ENCODE data around the gene DCLRE1A. TPM values are rescaled to one million over a fixed set of nuclear protein-coding genes. Genes with fewer than 3 reads are reported as not detected.
"Not testable (repeated sequence)": the region's sequence is repeated elsewhere in the genome, so short reads cannot be mapped to it uniquely, and the experiment has no call there.

Gene DCLRE1A
- total and polyA plus RNA-seq, 3 experiments from 2014 or later, result 6.3 to 20.2 (median 16.9) TPM

DNA sequence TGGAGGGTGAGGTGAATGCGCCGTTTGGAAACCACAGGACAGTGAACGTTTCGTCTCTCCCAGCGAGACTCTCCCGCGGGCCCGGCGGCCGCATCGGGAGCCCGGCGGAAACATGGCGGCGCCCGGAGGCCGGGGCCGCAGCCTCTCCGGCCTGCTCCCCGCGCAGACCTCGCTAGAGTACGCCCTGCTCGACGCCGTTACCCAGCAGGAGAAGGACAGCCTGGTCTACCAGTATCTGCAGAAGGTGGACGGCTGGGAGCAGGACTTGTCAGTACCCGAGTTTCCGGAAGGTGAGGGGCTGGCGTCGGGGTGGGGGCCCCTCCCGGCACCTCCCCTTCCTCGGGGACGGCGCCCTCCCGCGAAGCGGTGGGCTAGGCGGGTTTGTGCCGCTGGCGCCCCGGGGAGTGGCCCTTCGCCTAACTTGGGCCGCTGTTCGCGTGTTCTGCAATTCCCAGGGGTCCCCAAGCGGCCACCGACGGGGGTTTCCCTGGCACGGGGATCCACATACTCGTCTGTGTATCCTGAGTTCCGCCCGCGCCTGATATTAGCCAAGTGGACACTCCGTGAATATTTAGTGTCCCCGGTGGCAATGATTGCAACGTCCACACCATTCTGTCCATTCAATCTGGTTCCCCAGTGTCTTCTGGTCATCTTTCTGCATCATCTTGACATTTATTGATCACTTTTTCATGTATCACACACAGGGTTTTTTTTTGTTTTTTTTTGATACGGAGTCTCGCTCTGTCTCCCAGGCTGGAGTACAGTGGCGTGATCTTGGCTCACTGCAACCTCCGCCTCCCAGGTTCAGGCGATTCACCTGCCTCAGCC is 1.1 kb upstream of the DCLRE1A start:
- Mint-ChIP-seq H3K27me3 (no peaks in the 10 kb centered on the region), H3K36me3 (peaks cover 5 to 26% (median 9%) of the 10 kb centered on the region in 3 donors), H3K27ac (peak overlapping the region; percentile 82 to 98 (median 96)), H3K4me1 (peaks cover 50 to 75% (median 66%) of the 10 kb centered on the region in 3 donors), H3K4me3 (peak overlapping the region; percentile 95 to 100 (median 98)), H3K9me3 (no peaks in the 10 kb centered on the region)
- ChIA-PET POLR2A (interaction anchor here (0.6 to 0.7 kb wide), 2 partner anchors 68 to 236 kb away, joined by 4 to 6 read pairs; no protein-coding TSS in a partner anchor), CTCF (no interaction called here)
- Histone ChIP-seq H3K9me3 (ENCODE audit: low read length) (no peaks in the 10 kb centered on the region), H3K4me3 (ENCODE audit: low read length) (peak overlapping the region; percentile 91), H3K27me3 (ENCODE audit: insufficient read depth, low read length, poor library complexity, severe bottlenecking) (no peaks in the 10 kb centered on the region), H3K4me1 (ENCODE audit: insufficient read depth, low read length) (peaks cover 33% of the 10 kb centered on the region), H3K27ac (ENCODE audit: low read depth, low read length) (peak overlapping the region; percentile 88), H3K36me3 (ENCODE audit: insufficient read depth, low read length) (peaks cover 7% of the 10 kb centered on the region)
- peak; percentile 26 to 61 (median 42) for DNase-seq

DNA sequence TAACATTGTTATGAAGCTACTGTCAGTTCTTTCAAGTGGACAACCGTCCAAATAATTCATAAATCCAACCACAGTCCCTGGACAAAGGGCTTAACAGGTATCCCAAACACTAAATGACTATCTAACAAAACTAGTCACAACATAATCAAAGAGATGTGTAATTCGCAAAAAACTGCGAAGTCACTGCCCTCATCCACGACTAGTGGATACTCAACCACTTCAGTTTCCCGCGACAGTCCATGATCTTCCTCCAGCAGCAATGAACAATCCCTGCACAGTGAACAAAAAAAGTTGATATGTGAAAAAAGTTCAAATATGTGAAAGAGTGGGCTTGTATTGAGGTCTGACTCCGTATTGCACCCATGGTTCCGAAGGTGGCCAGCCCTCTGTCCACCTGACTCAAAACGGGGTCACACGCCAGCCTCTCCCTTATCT is 287 bp downstream of the DCLRE1A start:
- H3K4me3 ChIP-seq (ENCODE audit: low read length), result peak overlapping the region; percentile 91
- no peak for DNase-seq
- H3K9me3 Mint-ChIP-seq, result no peaks in the 10 kb centered on the region
- peaks cover 0 to 22% (median 3%) of the 10 kb centered on the region in 3 donors for H3K36me3 Mint-ChIP-seq
- H3K4me3 Mint-ChIP-seq, result peak overlapping the region; percentile 95 to 100 (median 98)
- H3K27me3 ChIP-seq (ENCODE audit: insufficient read depth, low read length, poor library complexity, severe bottlenecking), result no peaks in the 10 kb centered on the region
- peaks cover 56 to 88% (median 77%) of the 10 kb centered on the region in 3 donors for H3K4me1 Mint-ChIP-seq
- H3K27ac ChIP-seq (ENCODE audit: low read depth, low read length), result peak overlapping the region; percentile 88
- CTCF ChIA-PET, result no interaction called here
- peaks cover 33% of the 10 kb centered on the region for H3K4me1 ChIP-seq (ENCODE audit: insufficient read depth, low read length)
- POLR2A ChIA-PET, result no interaction called here
- H3K9me3 ChIP-seq (ENCODE audit: low read length), result no peaks in the 10 kb centered on the region
- no peaks in the 10 kb centered on the region for H3K27me3 Mint-ChIP-seq
- H3K36me3 ChIP-seq (ENCODE audit: insufficient read depth, low read length), result no peaks in the 10 kb centered on the region
- peak overlapping the region; percentile 82 to 98 (median 95) for H3K27ac Mint-ChIP-seq

DNA sequence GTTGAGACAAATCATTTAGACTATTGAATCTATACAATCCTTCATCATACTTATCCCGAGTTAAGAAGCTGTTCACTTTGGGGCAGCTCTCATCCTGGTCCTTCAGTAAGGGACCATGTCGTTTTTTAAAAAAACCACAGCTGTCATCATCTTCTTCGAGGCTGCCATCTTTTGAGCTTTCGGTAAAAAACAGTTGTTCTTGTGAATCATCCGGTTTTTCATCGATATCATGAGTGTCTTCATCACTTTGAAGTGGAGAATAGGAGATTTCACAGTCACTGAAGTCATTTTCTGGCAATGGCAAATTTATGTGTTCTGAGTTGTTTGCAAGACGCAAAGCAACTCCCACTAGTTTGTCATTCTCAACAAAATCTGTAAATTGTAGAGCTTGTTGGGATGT is 3.9 kb downstream of the DCLRE1A start:
- POLR2A ChIA-PET, result no interaction called here
- CTCF ChIA-PET, result no interaction called here
- Mint-ChIP-seq H3K9me3 (no peaks in the 10 kb centered on the region), H3K4me3 (peak overlapping the region; percentile 52 to 78 (median 61)), H3K4me1 (peaks cover 31 to 60% (median 49%) of the 10 kb centered on the region in 3 donors), H3K36me3 (peaks cover 3 to 27% (median 5%) of the 10 kb centered on the region in 3 donors), H3K27ac (peak overlapping the region in 4 of 8 donors; percentile 9 to 85 (median 60)), H3K27me3 (no peaks in the 10 kb centered on the region)
- H3K4me3 ChIP-seq (ENCODE audit: low read length), result no peak overlapping the region
- no peak for DNase-seq
- no peaks in the 10 kb centered on the region for H3K27me3 ChIP-seq (ENCODE audit: insufficient read depth, low read length, poor library complexity, severe bottlenecking)
- peaks cover 21% of the 10 kb centered on the region for H3K4me1 ChIP-seq (ENCODE audit: insufficient read depth, low read length)
- H3K9me3 ChIP-seq (ENCODE audit: low read length), result no peaks in the 10 kb centered on the region
- H3K27ac ChIP-seq (ENCODE audit: low read depth, low read length), result no peak overlapping the region
- H3K36me3 ChIP-seq (ENCODE audit: insufficient read depth, low read length), result no peaks in the 10 kb centered on the region

DNA sequence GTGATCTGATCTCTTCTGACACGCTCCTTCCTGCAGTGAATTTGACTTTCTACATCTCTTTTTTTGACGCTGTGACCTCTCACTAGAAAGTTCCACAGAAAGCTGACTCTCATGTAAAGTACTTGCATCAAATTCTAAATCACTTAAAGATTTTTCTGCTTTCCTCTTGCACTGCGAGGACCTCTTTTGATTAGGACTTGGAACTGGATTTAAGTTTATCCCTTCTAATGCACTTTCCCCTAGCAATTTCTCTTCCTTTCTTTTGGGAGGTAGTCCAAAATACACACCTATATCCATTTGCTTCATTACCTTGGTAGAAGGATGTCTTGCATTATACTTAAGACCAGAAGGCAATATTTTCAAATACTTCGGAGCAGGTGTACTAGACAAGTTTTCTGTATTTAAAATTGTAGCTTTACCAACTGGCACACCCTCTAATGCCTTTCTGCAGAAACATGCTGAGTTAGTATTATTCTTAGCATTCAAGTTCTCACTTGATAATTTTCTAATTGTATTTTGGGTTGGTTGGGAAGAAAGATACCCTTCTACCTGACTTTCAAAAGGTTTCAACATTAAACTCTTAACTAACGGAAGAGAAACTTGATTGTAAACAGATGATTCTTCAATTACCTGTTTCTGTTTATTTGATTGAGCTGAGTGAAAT is 4.6 kb downstream of the DCLRE1A start:
- Mint-ChIP-seq H3K27me3 (no peaks in the 10 kb centered on the region), H3K36me3 (peaks cover 4 to 28% (median 5%) of the 10 kb centered on the region in 3 donors), H3K4me3 (no peak overlapping the region), H3K27ac (peak overlapping the region in 2 of 8 donors; percentile 15 to 29), H3K4me1 (peaks cover 31 to 56% (median 45%) of the 10 kb centered on the region in 3 donors), H3K9me3 (no peaks in the 10 kb centered on the region)
- DNase-seq, result no peak
- CTCF ChIA-PET, result no interaction called here
- peaks cover 21% of the 10 kb centered on the region for H3K4me1 ChIP-seq (ENCODE audit: insufficient read depth, low read length)
- H3K27ac ChIP-seq (ENCODE audit: low read depth, low read length), result no peak overlapping the region
- H3K27me3 ChIP-seq (ENCODE audit: insufficient read depth, low read length, poor library complexity, severe bottlenecking), result no peaks in the 10 kb centered on the region
- H3K9me3 ChIP-seq (ENCODE audit: low read length), result no peaks in the 10 kb centered on the region
- POLR2A ChIA-PET, result no interaction called here
- H3K36me3 ChIP-seq (ENCODE audit: insufficient read depth, low read length), result no peaks in the 10 kb centered on the region
- H3K4me3 ChIP-seq (ENCODE audit: low read length), result no peak overlapping the region

DNA sequence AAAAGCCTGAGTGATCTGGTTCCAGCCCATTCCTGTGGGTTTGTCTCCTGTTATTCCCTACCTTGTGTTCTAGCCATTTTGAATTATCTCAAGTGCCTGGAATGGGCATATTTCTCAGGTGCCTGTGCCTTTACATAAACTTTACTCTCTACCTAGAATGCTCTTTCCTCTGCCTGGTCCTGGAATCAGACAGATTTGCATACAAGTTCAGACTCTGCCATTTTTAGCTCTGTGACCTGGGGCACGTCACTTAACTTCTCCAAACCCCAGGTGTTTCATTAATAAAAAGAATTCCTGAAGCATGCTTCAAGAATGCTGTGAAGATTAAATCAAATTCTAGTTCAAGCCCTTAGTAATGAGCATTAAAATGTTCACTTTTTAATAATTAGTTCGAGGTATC is 7.8 kb downstream of the DCLRE1A start:
- no peaks in the 10 kb centered on the region for H3K9me3 Mint-ChIP-seq

DNA sequence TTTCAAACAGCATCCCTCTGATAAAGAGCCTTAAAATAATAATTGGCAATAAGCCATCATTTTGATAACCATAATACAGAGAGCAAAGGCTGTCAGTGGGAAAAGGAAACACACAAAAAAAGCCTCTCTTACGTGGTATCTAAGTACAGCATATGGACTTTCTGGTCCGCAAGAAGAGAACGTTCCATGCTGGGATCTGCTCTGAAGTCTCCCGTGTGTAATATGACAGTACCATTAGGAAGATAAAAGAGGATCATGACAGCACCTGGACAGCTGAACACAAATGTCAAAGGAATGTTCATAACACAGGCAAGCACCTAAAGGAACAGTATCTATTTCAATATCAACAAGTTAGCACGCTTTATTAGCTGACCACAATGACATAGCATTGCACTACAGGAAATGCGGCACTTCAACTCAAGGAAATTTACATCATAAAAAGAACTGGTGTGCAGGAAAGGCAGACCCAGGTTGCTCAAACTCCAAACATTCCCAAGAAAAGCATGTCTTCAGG is 9.9 kb downstream of the DCLRE1A start:
- CTCF ChIA-PET, result no interaction called here
- H3K4me3 ChIP-seq (ENCODE audit: low read length), result no peak overlapping the region

More for the DNA sequence above, 7.8 kb downstream of the DCLRE1A start:
- peaks cover 11 to 27% (median 25%) of the 10 kb centered on the region in 3 donors for H3K4me1 Mint-ChIP-seq
- CTCF ChIA-PET, result no interaction called here
- H3K27me3 Mint-ChIP-seq, result no peaks in the 10 kb centered on the region
- Histone ChIP-seq H3K27ac (ENCODE audit: low read depth, low read length) (no peak overlapping the region), H3K27me3 (ENCODE audit: insufficient read depth, low read length, poor library complexity, severe bottlenecking) (no peaks in the 10 kb centered on the region), H3K36me3 (ENCODE audit: insufficient read depth, low read length) (no peaks in the 10 kb centered on the region), H3K4me1 (ENCODE audit: insufficient read depth, low read length) (peaks cover 3% of the 10 kb centered on the region), H3K9me3 (ENCODE audit: low read length) (no peaks in the 10 kb centered on the region), H3K4me3 (ENCODE audit: low read length) (no peak overlapping the region)
- POLR2A ChIA-PET, result no interaction called here
- H3K36me3 Mint-ChIP-seq, result peaks cover 5 to 36% (median 7%) of the 10 kb centered on the region in 3 donors
- no peak for DNase-seq
- H3K4me3 Mint-ChIP-seq, result no peak overlapping the region
- H3K27ac Mint-ChIP-seq, result peak overlapping the region in 1 of 8 donors; percentile 40

DNA sequence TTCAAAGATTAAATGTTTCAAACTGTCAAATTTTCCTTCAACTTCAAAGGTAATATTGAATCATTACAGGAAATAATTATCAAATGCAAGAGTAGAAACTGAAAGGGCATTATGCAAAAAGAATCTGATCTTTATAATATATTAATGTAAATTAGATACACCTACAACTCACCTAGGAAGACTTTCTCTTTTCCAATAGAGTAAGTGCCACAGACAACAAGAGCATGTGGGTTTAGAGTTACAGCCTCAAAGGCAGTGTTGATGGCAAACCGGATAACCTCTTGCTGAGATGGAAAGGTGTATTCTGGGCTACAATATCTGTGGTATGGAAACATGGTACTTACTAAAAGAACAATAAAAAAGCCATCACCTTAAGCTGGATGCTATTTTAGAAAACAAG is 11.7 kb downstream of the DCLRE1A start:
- ChIA-PET POLR2A (no interaction called here), CTCF (no interaction called here)
- DNase-seq, result no peak
- Histone ChIP-seq H3K27me3 (ENCODE audit: insufficient read depth, low read length, poor library complexity, severe bottlenecking) (no peaks in the 10 kb centered on the region), H3K9me3 (ENCODE audit: low read length) (no peaks in the 10 kb centered on the region), H3K36me3 (ENCODE audit: insufficient read depth, low read length) (no peaks in the 10 kb centered on the region), H3K27ac (ENCODE audit: low read depth, low read length) (no peak overlapping the region), H3K4me3 (ENCODE audit: low read length) (no peak overlapping the region), H3K4me1 (ENCODE audit: insufficient read depth, low read length) (no peaks in the 10 kb centered on the region)
- no peaks in the 10 kb centered on the region for H3K27me3 Mint-ChIP-seq
- no peak overlapping the region for H3K4me3 Mint-ChIP-seq
- H3K9me3 Mint-ChIP-seq, result no peaks in the 10 kb centered on the region
- peaks cover 7 to 52% (median 17%) of the 10 kb centered on the region in 3 donors for H3K36me3 Mint-ChIP-seq
- no peak overlapping the region for H3K27ac Mint-ChIP-seq
- no peaks in the 10 kb centered on the region for H3K4me1 Mint-ChIP-seq

More for the DNA sequence above, 9.9 kb downstream of the DCLRE1A start:
- Histone ChIP-seq H3K27ac (ENCODE audit: low read depth, low read length) (no peak overlapping the region), H3K9me3 (ENCODE audit: low read length) (no peaks in the 10 kb centered on the region), H3K27me3 (ENCODE audit: insufficient read depth, low read length, poor library complexity, severe bottlenecking) (no peaks in the 10 kb centered on the region), H3K4me1 (ENCODE audit: insufficient read depth, low read length) (no peaks in the 10 kb centered on the region), H3K36me3 (ENCODE audit: insufficient read depth, low read length) (no peaks in the 10 kb centered on the region)
- Mint-ChIP-seq H3K4me1 (peaks cover 3 to 12% (median 12%) of the 10 kb centered on the region in 3 donors), H3K36me3 (peaks cover 7 to 46% (median 17%) of the 10 kb centered on the region in 3 donors), H3K9me3 (no peaks in the 10 kb centered on the region), H3K4me3 (no peak overlapping the region), H3K27me3 (no peaks in the 10 kb centered on the region), H3K27ac (peak overlapping the region in 1 of 8 donors; percentile 7)
- POLR2A ChIA-PET, result no interaction called here
- no peak for DNase-seq

DNA sequence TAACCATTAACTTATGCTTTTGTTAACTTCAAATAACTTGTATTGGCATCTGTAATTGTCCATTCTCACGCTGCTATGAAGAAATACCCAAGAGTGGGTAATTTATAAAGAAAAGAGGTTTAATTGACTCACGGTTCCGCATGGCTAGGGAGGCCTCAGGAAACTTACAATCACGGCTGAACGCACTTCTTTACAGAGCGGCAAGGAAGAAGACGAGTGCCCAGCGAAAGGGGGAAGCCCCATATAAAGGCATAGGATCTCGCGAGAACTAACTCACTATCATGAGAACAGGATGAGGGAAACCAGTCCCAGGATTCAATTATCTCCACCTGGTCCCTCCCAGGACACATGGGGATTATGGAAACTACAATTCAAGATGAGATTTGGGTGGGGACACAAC is 25.3 kb downstream of the DCLRE1A start:
- H3K4me3 Mint-ChIP-seq; H3K9me3 Mint-ChIP-seq; H3K27me3 ChIP-seq (ENCODE audit: insufficient read depth, low read length, poor library complexity, severe bottlenecking): not testable (repeated sequence)

More for the DNA sequence above, 25.3 kb downstream of the DCLRE1A start:
- POLR2A ChIA-PET; H3K27ac ChIP-seq (ENCODE audit: low read depth, low read length); H3K36me3 ChIP-seq (ENCODE audit: insufficient read depth, low read length); H3K9me3 ChIP-seq (ENCODE audit: low read length); DNase-seq; CTCF ChIA-PET; H3K27me3 Mint-ChIP-seq; H3K4me1 ChIP-seq (ENCODE audit: insufficient read depth, low read length); H3K4me1 Mint-ChIP-seq; H3K36me3 Mint-ChIP-seq; H3K4me3 ChIP-seq (ENCODE audit: low read length): not testable (repeated sequence)
- H3K27ac Mint-ChIP-seq, result peak overlapping the region in 1 of 8 donors; percentile 54

All from CD8-positive, alpha-beta memory T cell (primary cell).